GM12878 (cell line): ENCODE measurements around the gene ALPK1. TPM values are rescaled to one million over a fixed set of nuclear protein-coding genes. Genes with fewer than 3 reads are reported as not detected.

Experiments
- ATAC-seq: fragments of 200-7000 bp; cut with Tn5 transposase; 3 replicates; pipeline ENCODE4 v1.9.1; 2020; ENCODE audit warnings: mild to moderate bottlenecking, moderate library complexity
- BruUV-seq: library from RNA; stranded (reverse); fragments of 400-500 nt; replicated peaks from 2 replicates; lab custom pipeline; 2021; lab: Mats Ljungman, UMichigan
- CTCF ChIA-PET: fragments of 300-600 bp; sonication (Branson Sonifier 250); formaldehyde crosslinking; extraction: SDS; loops from one replicate; lab custom pipeline; 2021; ENCODE audit warnings: inconsistent platforms; lab: Yijun Ruan, JAX
- POLR2A ChIA-PET: fragments of 350-600 bp; formaldehyde crosslinking; extraction: SDS; loops from one replicate; lab custom pipeline; 2021; ENCODE audit warnings: inconsistent platforms; lab: Charles Lee
- RAD21 ChIA-PET: fragments of 300-600 bp; sonication (Branson Sonifier 250); formaldehyde crosslinking; loops from one replicate; lab custom pipeline; 2023; ENCODE audit warnings: antibody characterized with exemption; ENCODE audit not compliant: unreplicated experiment; lab: Charles Lee
- SMC1A ChIA-PET: fragments of 300-600 bp; sonication (Branson Sonifier 250); formaldehyde crosslinking; loops from one replicate; lab custom pipeline; 2023; ENCODE audit not compliant: unreplicated experiment, uncharacterized antibody; lab: Charles Lee
- DNase-seq: peaks from one replicate; pipeline ENCODE4 v3.0.0-alpha.2; 2011; ENCODE audit warnings: low read depth, low spot score
- FAIRE-seq: peaks from 3 replicates; lab custom pipeline; 2011; peaks lifted over from hg19 to GRCh38; lab: Jason Lieb, UNC
- H2AFZ ChIP-seq: 2 replicates; pipeline ENCODE4 v1.6.0; 2011; ENCODE audit warnings: low read depth, low read length, control low read depth; ENCODE audit not compliant: control insufficient read depth
- H3K27ac ChIP-seq: 2 replicates; pipeline ENCODE4 v1.5.1; 2011; ENCODE audit warnings: control low read depth; ENCODE audit not compliant: control insufficient read depth, insufficient read depth
- H3K27me3 ChIP-seq, 2 experiments: replicated peaks in 1 of 2; 2 replicates each; pipeline versions ENCODE4 v1.6.0 to v1.6.1; 2011; ENCODE audit warnings: low read length in 1 of 2; ENCODE audit not compliant: control insufficient read depth in 2 of 2, insufficient read depth in 2 of 2
- H3K36me3 ChIP-seq, 2 experiments: 2 replicates each; pipeline ENCODE4 v1.5.1; 2011; ENCODE audit warnings: low read length in 1 of 2; ENCODE audit not compliant: control insufficient read depth in 2 of 2, insufficient read depth in 2 of 2
- H3K4me1 ChIP-seq: 2 replicates; pipeline ENCODE4 v1.6.1; 2011; ENCODE audit warnings: mild to moderate bottlenecking, low read length, moderate library complexity, mixed read lengths; ENCODE audit not compliant: control insufficient read depth, insufficient read depth
- H3K4me2 ChIP-seq: 2 replicates; pipeline ENCODE4 v1.6.0; 2011; ENCODE audit warnings: control low read depth; ENCODE audit not compliant: control insufficient read depth, insufficient read depth
- H3K4me3 ChIP-seq: fragments of 200-600 bp; sonication (generic); 2 replicates; pipeline ENCODE4 v1.5.1; 2016
- H3K79me2 ChIP-seq: 2 replicates; pipeline ENCODE4 v1.6.0; 2011; ENCODE audit warnings: low read length; ENCODE audit not compliant: control insufficient read depth, insufficient read depth
- H3K9ac ChIP-seq: 2 replicates; pipeline ENCODE4 v1.8.0; 2011; ENCODE audit warnings: low read length, control low read depth, mixed read lengths; ENCODE audit not compliant: control insufficient read depth, insufficient read depth
- H3K9me3 ChIP-seq: replicated peaks from 3 replicates; pipeline ENCODE4 v1.5.1; 2011; ENCODE audit warnings: mild to moderate bottlenecking, low read length; ENCODE audit not compliant: control insufficient read depth, insufficient read depth
- H4K20me1 ChIP-seq: 2 replicates; pipeline ENCODE4 v1.6.0; 2011; ENCODE audit not compliant: control insufficient read depth, insufficient read depth
- MXI1 ChIP-seq: fragments of 150-350 bp; IDR thresholded peaks from 2 replicates; pipeline ENCODE4 v1.6.1; 2011; ENCODE audit warnings: low read depth, mild to moderate bottlenecking, inconsistent platforms, low read length, improper control_type of control experiment
- TAF1 ChIP-seq: IDR thresholded peaks from 2 replicates; pipeline ENCODE4 v1.6.1; 2011; ENCODE audit warnings: mild to moderate bottlenecking, low read depth, low read length, borderline replicate concordance
- ZBED1 ChIP-seq: IDR thresholded peaks from 2 replicates; pipeline ENCODE4 v1.6.1; 2016; ENCODE audit warnings: borderline replicate concordance
- WGBS: methylation state at CpG from one replicate; pipeline ENCODE4 v1.1.6; 2016; ENCODE audit warnings: low lambda C conversion rate; ENCODE audit not compliant: insufficient replicate concordance, insufficient coverage; ENCODE audit errors: missing lambda C conversion rate; 5-methylcytosine and 5-hydroxymethylcytosine counted together
- in situ Hi-C: fragments of 300-500 bp; cut with MboI; formaldehyde crosslinking; loops from 9 replicates; pipeline ENCODE4 v1.14.3; 2018; ENCODE audit warnings: mixed read lengths
- intact Hi-C: fragments of 100-400 bp; cut with micrococcal nuclease; formaldehyde crosslinking; loops from one replicate; pipeline ENCODE4 v1.14.2; 2022; ENCODE audit not compliant: unreplicated experiment
- polyA plus RNA-seq, 11 experiments: library from polyadenylated mRNA; depleted of rRNA in 4 of 11; unstranded in 6 of 11; stranded (reverse) in 5 of 11; fragments of >200 nt; fragmentation: Nextera tagmentation in 4 of 11; fragmentation: Illumina TruSeq in 1 of 11; extraction: Ambion mirVana in 4 of 11; extraction: Trizol in 1 of 11; gene quantifications; 1 replicate in 1 of 11; 2 replicates in 10 of 11; pipeline versions ENCODE4 v1.2.1 to v1.2.3, GENCODE V29; 2011 to 2016; ENCODE audit warnings: inconsistent platforms in 2 of 11, missing spikeins in 2 of 11, low read depth in 1 of 11
- total RNA-seq, 4 experiments: library from RNA; depleted of rRNA in 3 of 4; stranded (reverse); fragments of >200 nt in 3 of 4; fragmentation: Illumina TruSeq in 1 of 4; extraction: Trizol in 1 of 4; gene quantifications; 2 replicates each; pipeline versions ENCODE4 v1.2.1 to v1.2.3, GENCODE V29; 2013 to 2021
- TF ChIP-seq, protein P1 (sequence below): IDR thresholded peaks from 2 replicates; pipeline ENCODE4 v1.6.1; 2012; ENCODE audit warnings: low read depth, low read length, improper control_type of control experiment
- TF ChIP-seq, protein P2 (sequence below), 3 experiments: IDR thresholded peaks in 2 of 3; conservative IDR thresholded peaks in 1 of 3; 2 replicates each; pipeline ENCODE4 v1.5.1; 2011; ENCODE audit warnings: low read depth in 3 of 3, low read length in 3 of 3, mild to moderate bottlenecking in 3 of 3, control low read depth in 2 of 3, moderate library complexity in 2 of 3, inconsistent platforms in 1 of 3, mixed read lengths in 1 of 3; ENCODE audit not compliant: control insufficient read depth in 2 of 3, insufficient read depth in 1 of 3; ENCODE audit errors: extremely low read depth in 1 of 3

The ALPK1 gene
- total and polyA plus RNA-seq, 10 of the 15 experiments (the other 5 are each of a cell fraction or from before 2014, with no cell fraction given), result 8.5 to 32.3 (median 22.6) TPM

DNA sequence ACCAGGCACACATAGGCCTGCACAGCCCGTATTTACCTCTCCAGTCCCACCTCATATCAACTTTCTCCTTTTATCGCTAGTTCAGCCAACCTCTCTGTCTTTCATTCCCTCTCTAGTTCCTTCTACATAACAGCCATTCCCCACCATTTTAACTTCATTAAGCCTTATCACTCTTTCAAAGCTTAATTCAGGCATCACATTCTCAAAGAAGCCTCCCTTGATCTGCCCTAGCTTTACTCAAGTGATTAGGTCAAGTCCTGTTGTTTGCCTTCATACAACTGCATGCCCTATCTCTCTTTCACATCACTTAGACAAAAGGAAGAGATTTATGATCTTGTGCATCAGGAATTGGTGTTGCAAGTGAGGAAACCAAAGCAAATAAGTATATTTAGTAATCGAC lies 74.2 kb downstream of the ALPK1 start (continued):
- no peak for TF ChIP-seq TAF1
- TF ChIP-seq, all 136 proteins: peak for 0

DNA sequence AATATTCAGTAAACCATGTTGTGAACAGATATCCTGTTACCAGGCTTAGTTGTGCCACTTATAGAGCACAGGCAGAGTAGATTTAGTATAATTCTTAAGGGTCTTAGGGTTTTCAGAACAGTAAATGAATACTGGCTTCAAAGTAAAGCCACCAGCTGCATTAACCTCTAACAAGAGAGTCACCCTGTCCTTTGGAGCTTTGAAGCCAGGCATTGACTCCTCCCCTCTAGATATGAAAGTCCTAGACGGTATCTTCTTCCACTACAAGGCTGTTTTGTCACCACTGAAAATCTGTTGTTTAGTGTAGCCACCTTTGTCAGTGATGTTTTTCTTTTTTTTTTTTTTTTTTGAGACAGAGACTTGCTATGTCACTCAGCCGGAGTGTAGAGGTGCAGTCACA lies 77.7 kb downstream of the ALPK1 start:
- H3K4me2 ChIP-seq, result no peak overlapping the region
- ChIA-PET POLR2A (interaction anchor here (1.2 kb wide), 1 partner anchor 9 kb away, joined by 4 read pairs; no protein-coding TSS in a partner anchor), RAD21 (no interaction called here), CTCF (interaction anchor here (0.9 kb wide), 1 partner anchor 30 kb away, joined by 3 read pairs; no protein-coding TSS in a partner anchor), SMC1A (interaction anchor here (0.5 to 1.8 kb wide), 3 partner anchors 9 to 41 kb away, joined by 3 to 6 read pairs (median 3); no protein-coding TSS in a partner anchor)
- no peak overlapping the region for H2AFZ ChIP-seq
- no peaks in the 10 kb centered on the region for H3K36me3 ChIP-seq
- H3K4me3 ChIP-seq, result no peak overlapping the region
- 54% methylated on average over 1 of the region's 2 CpGs for WGBS
- no peaks in the 10 kb centered on the region for H3K27me3 ChIP-seq
- BruUV-seq, result no TSS peak
- no peak overlapping the region for H3K9ac ChIP-seq
- intact Hi-C loops (no loop called here), in situ Hi-C loops (no loop called here)
- ATAC-seq (no peak), DNase-seq (no peak), FAIRE-seq (no peak)
- TF ChIP-seq ZBED1, result no peak
- TF ChIP-seq, protein P1, sequence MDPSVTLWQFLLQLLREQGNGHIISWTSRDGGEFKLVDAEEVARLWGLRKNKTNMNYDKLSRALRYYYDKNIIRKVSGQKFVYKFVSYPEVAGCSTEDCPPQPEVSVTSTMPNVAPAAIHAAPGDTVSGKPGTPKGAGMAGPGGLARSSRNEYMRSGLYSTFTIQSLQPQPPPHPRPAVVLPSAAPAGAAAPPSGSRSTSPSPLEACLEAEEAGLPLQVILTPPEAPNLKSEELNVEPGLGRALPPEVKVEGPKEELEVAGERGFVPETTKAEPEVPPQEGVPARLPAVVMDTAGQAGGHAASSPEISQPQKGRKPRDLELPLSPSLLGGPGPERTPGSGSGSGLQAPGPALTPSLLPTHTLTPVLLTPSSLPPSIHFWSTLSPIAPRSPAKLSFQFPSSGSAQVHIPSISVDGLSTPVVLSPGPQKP, result no peak
- TF ChIP-seq, protein P2, sequence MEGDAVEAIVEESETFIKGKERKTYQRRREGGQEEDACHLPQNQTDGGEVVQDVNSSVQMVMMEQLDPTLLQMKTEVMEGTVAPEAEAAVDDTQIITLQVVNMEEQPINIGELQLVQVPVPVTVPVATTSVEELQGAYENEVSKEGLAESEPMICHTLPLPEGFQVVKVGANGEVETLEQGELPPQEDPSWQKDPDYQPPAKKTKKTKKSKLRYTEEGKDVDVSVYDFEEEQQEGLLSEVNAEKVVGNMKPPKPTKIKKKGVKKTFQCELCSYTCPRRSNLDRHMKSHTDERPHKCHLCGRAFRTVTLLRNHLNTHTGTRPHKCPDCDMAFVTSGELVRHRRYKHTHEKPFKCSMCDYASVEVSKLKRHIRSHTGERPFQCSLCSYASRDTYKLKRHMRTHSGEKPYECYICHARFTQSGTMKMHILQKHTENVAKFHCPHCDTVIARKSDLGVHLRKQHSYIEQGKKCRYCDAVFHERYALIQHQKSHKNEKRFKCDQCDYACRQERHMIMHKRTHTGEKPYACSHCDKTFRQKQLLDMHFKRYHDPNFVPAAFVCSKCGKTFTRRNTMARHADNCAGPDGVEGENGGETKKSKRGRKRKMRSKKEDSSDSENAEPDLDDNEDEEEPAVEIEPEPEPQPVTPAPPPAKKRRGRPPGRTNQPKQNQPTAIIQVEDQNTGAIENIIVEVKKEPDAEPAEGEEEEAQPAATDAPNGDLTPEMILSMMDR (IDR thresholded peaks at IDR 0.05 in 2 of 3, conservative IDR thresholded peaks at IDR 0.05 in 1 of 3; ENCODE audit: control insufficient read depth in 2 of 3, extremely low read depth in 1 of 3, insufficient read depth in 1 of 3, low read depth in 3 of 3, low read length in 3 of 3), result no peak
- no peak for TF ChIP-seq MXI1
- 0 out of 2 replicates have a peak, but pooled peaks cover 4% of the 10 kb centered on the region for H3K4me1 ChIP-seq
- H4K20me1 ChIP-seq, result no peaks in the 10 kb centered on the region
- no peaks in the 10 kb centered on the region for H3K79me2 ChIP-seq
- H3K27ac ChIP-seq, result no peak overlapping the region
- no peaks in the 10 kb centered on the region for H3K9me3 ChIP-seq
